ENCODE results near the gene PPP4R4.
"Not testable (repeated sequence)": the region's sequence is repeated elsewhere in the genome, so short reads cannot be mapped to it uniquely, and the experiment has no call there.

PPP4R4 gene

DNA sequence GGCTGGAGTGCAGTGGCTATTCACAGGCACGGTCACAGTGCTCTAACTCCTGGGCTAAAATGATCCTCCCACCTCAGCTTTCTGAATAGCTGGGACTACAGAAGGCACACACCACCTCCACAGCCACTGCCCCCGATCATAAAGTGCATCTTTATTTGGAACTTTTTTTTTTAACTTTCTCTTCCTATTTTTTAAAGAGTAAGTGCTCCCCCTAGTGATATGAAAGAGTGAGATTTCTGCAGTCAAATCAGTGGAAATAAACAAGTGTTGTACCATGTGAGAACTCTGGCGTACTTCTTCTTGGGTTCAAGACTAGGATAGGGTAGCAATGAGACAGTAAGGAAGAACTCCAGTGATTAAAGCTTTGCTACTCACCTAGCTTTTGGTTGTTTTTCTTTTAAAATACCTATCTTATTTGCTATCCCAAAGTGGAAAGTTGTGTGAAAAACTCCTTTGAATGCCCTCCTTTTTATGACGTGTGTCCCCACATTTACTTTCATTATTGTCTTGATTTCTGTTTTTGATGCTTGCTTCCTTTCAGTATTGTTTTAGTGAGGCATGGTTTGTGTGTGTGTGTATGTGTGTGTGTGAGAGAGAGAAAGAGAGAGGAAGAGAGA lies 6.6 kb downstream of the PPP4R4 start:
- no peak for DNase-seq

- DNase-seq: no peak
Measured at GRCh38 chr14:94181835-94182234, 7.7 kb downstream of the PPP4R4 start.

- DNase-seq: no peak
Measured at GRCh38 chr14:94192536-94192935, 18.4 kb downstream of the PPP4R4 start.

DNA sequence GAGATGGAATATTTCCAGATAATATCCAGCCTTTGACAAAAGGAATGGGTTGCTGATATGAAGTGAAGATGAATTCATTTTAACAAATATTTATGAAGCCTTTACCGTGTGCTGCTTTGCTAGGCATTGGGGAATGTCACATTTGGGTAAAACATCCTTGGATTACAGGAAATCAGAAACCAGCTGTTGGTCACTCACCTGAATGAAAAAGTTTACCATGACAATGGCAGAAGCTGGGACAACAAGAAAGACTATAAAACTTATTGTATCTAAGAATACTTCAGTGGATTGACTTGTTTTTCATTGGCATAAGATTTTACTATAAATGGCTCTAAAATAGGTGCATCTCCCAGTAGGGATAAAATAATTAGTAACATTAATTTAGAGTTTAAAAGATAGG lies 19.7 kb downstream of the PPP4R4 start:
- no peak for DNase-seq

DNA sequence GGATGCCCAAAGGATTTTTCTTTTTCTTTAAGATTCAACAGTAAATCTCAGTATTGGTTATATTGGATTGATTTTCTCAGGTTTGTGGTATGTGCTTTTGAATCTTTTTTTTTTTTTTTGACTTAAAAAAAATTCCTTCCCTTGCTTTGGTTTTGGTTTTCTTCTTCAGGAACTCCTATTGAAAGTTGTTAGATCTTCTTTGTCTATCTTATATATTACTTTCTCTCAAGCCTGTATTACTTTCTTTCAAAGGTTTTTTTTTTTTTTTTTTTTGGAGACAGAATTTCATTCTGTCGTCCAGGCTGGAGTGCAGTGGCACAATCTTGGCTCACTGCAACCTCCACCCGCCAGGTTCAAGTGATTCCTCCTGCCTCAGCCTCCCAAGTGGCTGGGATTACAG lies 21.9 kb downstream of the PPP4R4 start:
- no peak for DNase-seq

- DNase-seq: no peak
Measured at GRCh38 chr14:94203473-94204210, 29.5 kb downstream of the PPP4R4 start.

DNA sequence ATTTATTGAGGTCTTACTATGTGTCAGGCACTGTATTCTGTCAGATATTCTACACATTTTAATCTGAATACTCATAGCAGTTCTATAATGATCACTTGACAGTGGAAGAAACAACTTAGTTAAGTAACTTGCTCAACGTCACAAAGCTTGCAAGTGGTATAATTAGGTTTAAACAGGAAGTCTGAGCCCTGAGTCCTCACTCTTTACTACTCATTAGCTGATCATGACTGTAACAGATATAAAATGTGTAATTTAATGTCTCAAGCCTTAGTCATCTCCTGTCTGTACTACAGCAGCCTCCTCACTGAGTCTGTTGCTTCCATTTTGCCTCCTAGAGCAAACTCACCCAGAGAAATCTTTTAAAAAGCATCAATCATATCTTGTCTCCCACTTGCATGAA lies 38.9 kb downstream of the PPP4R4 start:
- DNase-seq: no peak

DNA sequence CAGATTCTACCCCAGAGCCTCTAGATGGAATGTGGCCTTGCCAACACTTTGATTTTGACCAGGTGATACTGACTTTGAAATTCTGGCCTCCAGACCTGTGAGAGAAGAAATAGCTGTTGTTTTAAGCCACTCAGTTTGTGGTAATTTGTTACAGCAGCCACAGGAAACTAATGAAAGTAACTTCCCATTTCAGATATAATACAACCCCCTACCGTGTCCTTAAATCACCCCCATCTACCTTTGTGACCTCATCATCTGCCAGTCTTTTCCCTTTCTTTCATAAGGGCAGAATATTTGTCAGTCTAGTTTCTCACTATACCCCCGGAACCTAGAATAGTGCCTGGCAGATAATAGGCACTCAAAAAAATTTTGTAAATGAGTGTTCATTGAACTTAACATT lies 39.6 kb downstream of the PPP4R4 start:
- no peak for DNase-seq

- DNase-seq: no peak
Measured at GRCh38 chr14:94217116-94217515, 43.0 kb downstream of the PPP4R4 start.

GRCh38 chr14:94218198-94218886 lies 44.2 kb downstream of the PPP4R4 start:
- not testable (repeated sequence) for DNase-seq

GRCh38 chr14:94224040-94224439 lies 49.9 kb downstream of the PPP4R4 start:
- no peak for DNase-seq

DNA sequence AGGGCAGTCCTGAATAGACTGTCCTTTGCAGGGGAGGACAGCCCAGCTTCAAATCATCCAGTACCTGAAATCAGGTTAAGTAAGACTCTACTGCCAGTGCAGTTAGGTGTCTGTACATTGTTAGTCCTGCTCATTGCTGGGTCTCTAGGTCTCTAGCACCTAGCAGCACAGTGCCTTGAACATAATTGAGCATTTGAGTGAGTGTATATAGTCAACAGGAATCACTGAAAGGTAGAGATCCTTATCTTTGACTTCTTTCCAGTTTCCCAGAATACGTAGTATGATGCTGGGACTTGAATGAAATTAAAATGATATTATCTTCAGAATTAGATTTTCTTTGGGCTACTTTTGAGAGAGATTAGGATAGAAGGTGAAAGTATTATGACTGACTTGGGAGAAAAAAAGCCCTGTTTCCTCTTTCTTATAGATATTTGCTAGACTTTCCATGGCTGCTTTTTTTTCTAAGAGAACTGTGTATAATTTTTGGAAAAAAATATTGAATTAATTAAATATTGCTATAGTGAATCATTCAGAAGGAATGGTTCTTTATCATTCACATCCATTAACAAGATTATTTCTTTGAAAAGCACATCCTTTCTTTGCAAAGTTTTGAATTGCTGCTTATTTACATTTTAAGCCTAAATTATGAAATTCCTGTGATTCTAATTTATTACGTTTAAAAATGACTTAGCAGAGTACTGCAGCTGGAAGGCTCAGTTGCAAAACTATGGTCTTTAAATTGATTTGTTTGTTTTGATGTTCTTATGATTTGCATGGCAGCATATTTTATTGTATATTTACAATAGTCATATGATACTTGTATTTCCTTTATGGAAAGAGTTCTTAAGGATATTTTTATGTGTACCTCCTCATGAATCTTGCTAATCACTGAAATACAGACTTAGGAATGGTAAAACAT lies 51.6 kb downstream of the PPP4R4 start:
- DNase-seq: no peak

- DNase-seq: no peak
Measured at GRCh38 chr14:94227029-94227428, 52.9 kb downstream of the PPP4R4 start.

GRCh38 chr14:94237046-94237445 lies 62.9 kb downstream of the PPP4R4 start:
- no peak for DNase-seq

- no peak for DNase-seq
Measured at GRCh38 chr14:94237983-94238382, 63.9 kb downstream of the PPP4R4 start.

GRCh38 chr14:94239406-94239805 lies 65.3 kb downstream of the PPP4R4 start:
- DNase-seq: no peak

- DNase-seq: no peak
Measured at GRCh38 chr14:94244182-94244581, 70.1 kb downstream of the PPP4R4 start.

- not testable (repeated sequence) for DNase-seq
Measured at GRCh38 chr14:94264195-94264594, 90.1 kb downstream of the PPP4R4 start.

DNA sequence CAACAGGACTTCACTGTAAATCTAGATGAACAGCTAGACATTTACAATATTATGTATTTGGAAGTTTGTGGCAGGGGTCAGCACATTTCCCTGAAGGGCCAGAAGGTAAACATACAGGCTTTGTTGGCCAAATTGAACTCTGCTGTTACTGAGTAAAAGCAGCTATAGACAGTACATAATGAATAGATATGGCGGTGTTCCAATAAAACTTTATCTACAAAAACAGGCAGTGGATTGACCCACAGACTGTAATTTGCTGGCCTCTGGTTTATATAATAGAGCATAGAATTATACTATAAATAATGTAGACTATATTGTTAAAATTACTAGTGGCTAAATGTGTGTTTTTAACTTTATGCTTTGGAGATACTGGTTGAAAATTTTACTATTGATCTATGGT lies 93.2 kb downstream of the PPP4R4 start:
- no peak for DNase-seq

GRCh38 chr14:94268582-94268981 lies 94.5 kb downstream of the PPP4R4 start:
- not testable (repeated sequence) for DNase-seq

DNA sequence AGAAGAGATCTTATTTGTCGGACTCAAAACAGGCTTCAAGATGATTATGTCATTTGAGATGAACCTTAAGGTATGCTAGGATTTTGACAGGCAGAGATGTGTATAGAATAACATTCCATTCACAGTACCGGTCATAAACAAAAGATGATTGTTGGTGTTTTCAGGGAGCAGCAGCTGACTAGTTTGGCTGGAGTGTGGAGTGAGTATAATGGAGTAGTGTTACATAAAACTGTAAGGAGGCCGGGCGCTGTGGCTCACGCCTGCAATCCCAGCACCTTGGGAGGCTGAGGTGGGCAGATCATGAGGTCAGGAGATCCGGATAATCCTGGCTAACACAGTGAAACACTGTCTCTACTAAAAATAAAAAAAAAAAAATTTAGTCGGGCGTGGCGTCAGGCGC lies 95.0 kb downstream of the PPP4R4 start:
- DNase-seq: no peak

DNA sequence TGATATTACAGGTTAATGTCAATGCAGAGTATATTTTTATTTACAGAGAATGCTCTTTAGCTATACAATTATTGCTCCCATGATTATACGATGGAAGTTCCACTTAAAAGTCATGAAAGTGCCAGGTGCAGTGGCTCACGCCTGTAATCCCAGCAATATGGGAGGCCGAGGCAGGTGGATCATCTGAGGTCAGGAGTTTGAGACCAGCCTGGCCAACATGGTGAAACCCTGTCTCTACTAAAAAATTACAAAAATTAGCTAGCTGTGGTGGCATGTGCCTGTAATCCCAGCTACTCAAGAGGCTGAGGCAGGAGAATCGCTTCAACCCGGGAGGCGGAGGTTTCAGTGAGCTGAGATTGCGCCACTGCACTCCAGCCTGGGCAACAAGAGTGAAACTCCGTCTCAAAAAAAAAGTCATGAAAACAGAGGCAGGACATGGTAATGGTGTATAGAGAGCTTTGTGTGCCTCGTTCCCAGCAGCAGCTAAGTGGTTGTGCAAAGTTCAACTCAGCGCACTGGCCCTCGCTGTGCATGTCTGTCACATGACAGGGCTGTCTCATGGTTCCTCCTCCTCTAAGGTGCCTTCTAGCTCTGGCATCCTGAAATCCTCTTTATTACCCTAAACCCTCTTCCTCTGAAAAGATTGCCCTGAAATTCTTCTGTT lies 102.9 kb downstream of the PPP4R4 start:
- not testable (repeated sequence) for DNase-seq

Measured in activated CD4-positive, alpha-beta T cell treated with anti-CD3 and anti-CD28 coated beads, Interleukin-2, amount 50 U/mL, for 48 hours (primary cell).